Colonic mucosa (tissue), 4 donors: ENCODE measurements around the gene DUS1L. TPM values are rescaled to one million over a fixed set of nuclear protein-coding genes. Genes with fewer than 3 reads are reported as not detected.

ENCODE experiments used
- DNase-seq: peaks from one replicate; pipeline ENCODE4 v3.0.0-alpha.2; 2020
- H3K27ac ChIP-seq: fragments of 200-600 bp; one replicate; pipeline ENCODE4 v1.8.0; 2021
- H3K27me3 ChIP-seq: fragments of 200-600 bp; one replicate; pipeline ENCODE4 v1.8.0; 2021
- H3K36me3 ChIP-seq: fragments of 200-600 bp; one replicate; pipeline ENCODE4 v1.8.0; 2021
- H3K4me1 ChIP-seq: fragments of 200-600 bp; one replicate; pipeline ENCODE4 v1.8.0; 2021; ENCODE audit warnings: mild to moderate bottlenecking
- H3K4me3 ChIP-seq: fragments of 200-600 bp; one replicate; pipeline ENCODE4 v1.8.0; 2021
- H3K9ac ChIP-seq, 2 donors: one replicate each; pipeline ENCODE4 v1.7.0; 2013; ENCODE audit warnings: control low read depth in 2 of 2, low read depth in 2 of 2, low read length in 2 of 2
- H3K9me3 ChIP-seq: fragments of 200-600 bp; one replicate; pipeline ENCODE4 v1.8.0; 2021
- CTCF ChIP-seq: fragments of 200-600 bp; IDR thresholded peaks from one replicate; pipeline ENCODE4 v1.8.0; 2022; ENCODE audit warnings: antibody characterized with exemption, mild to moderate bottlenecking
- intact Hi-C: fragments of 100-400 bp; cut with DNase I; formaldehyde crosslinking; loops from one replicate; pipeline ENCODE4 v1.14.1; 2022
- total RNA-seq, 2 donors: library from RNA; stranded (reverse); fragmentation: NEBNext Ultra II Directional in 1 of 2; extraction: Animal tissue kit (Norgen Biotek cat#: 25700) in 1 of 2; gene quantifications; one replicate each; pipeline ENCODE4 v1.2.1, GENCODE V29; 2021
- donor health status: healthy.
- donor health status: DM: no; HTN: no; CAD: no.
- donor health status: DM: no; HTN: no; CAD: no.

Gene DUS1L
- total RNA-seq, 2 donors from 2014 or later, result 113 to 253 TPM

GRCh38 chr17:82021900-82022309 lies 43.7 kb downstream of the DUS1L start:
- Histone ChIP-seq H3K9me3 (no peaks in the 10 kb centered on the region), H3K27ac (peak overlapping the region; percentile 54), H3K36me3 (no peaks in the 10 kb centered on the region), H3K9ac (peak overlapping the region; percentile 90 to 94), H3K4me1 (peaks cover 17% of the 10 kb centered on the region), H3K4me3 (peak overlapping the region; percentile 77), H3K27me3 (no peaks in the 10 kb centered on the region)
- no peak for TF ChIP-seq CTCF
- DNase-seq, result peak; percentile 66
- intact Hi-C loops, result no loop called here

DNA sequence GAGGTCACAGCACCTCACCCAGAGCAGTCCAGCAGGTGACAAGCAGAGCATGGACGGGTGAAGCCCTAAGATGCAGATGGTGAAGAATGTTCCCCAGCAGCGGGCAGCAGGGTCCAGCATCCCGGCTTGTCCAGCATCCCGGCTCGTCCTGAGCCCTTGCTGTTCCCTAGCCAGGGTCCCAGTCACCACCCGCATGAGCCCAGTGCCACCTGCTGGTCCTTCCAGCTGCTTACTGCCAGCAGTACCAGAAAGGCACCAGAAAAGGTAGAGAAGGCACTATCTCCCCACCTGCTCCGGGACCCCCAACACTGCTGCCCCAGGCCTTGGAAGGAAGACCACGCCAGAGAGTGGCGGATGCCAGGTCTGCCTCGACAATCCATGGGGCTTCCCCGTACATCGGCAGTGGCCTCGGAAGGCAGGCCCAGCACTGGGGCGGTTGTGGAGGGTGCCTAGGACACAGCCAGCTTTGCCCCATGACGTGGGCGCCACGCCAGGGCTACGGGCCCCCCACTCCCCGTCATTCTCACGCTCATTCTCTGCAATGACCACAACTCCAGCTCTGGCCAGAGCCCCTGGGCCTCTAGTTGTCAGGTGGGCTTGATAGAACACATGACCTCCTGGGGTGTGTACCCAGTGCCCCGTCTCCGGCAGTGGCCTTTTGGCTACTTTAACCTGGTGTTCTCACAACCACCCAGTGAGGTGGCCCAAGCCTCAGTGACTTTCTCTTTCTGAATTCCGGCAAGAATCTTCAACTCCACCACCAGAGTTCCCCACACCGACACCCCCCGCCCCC lies 44.3 kb downstream of the DUS1L start:
- Histone ChIP-seq H3K4me3 (peak overlapping the region; percentile 77), H3K36me3 (no peaks in the 10 kb centered on the region), H3K9ac (peak overlapping the region; percentile 90 to 94), H3K9me3 (no peaks in the 10 kb centered on the region), H3K4me1 (peaks cover 17% of the 10 kb centered on the region), H3K27me3 (no peaks in the 10 kb centered on the region), H3K27ac (peak overlapping the region; percentile 54)
- peak; percentile 78 for DNase-seq
- TF ChIP-seq CTCF, result peak; percentile 70
- intact Hi-C loops, result no loop called here

GRCh38 chr17:82020572-82021106 lies 45.0 kb downstream of the DUS1L start:
- peak overlapping the region in 1 of 2 donors; percentile 94 for H3K9ac ChIP-seq
- no peaks in the 10 kb centered on the region for H3K27me3 ChIP-seq
- TF ChIP-seq CTCF, result no peak
- H3K36me3 ChIP-seq, result no peaks in the 10 kb centered on the region
- H3K4me1 ChIP-seq, result peaks cover 17% of the 10 kb centered on the region
- no peak overlapping the region for H3K27ac ChIP-seq
- DNase-seq, result no peak
- no peak overlapping the region for H3K4me3 ChIP-seq
- no peaks in the 10 kb centered on the region for H3K9me3 ChIP-seq
- intact Hi-C loops, result loop anchor here (1.0 kb wide), 1 partner anchor 61 kb away; no protein-coding TSS in a partner anchor

DNA sequence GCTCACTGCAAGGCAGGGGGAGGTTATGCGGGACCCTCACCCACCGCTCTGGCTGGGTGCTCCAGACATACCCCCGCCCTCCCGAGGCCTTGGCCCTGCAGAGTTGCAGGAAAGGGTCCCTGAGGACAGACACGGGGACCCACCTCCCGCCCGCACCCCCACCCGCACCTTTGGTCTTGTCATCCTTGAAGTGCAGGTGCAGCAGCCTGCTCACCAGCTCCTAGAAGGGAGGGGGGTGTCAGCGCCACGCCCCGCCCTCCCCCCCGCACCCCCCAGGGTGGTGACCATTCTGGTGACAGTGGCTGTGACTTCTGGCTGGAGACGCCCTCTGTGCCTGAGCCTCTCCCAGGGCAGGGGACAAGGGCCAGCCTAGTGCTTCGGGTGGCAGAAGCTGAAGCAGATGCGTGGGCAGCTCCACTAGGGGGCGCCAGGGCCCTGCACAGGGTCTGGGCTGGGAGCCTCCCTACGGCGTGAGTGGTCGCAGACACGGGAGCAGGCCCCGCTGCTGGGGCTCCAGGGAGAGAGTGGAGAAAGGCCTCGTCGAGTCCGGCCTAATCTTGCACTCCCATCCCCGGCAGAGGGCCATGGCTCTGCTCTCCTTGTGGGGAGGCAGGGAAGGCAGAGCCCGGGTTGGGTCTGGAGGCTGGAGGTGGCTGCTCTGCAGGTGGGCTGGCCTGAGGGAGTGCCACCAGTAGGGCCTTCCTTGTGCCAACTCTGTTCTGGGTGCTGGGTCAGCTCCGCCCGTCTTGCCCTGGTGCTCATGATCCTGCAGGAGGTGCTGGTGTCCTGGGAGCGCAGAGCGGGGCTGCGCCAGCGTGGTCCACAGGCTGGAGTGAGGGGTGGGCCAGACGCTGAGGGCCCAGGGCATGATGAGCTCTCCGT lies 45.7 kb downstream of the DUS1L start:
- intact Hi-C loops, result loop anchor here (1.0 kb wide), 1 partner anchor 61 kb away; no protein-coding TSS in a partner anchor
- Histone ChIP-seq H3K27ac (no peak overlapping the region), H3K36me3 (no peaks in the 10 kb centered on the region), H3K27me3 (no peaks in the 10 kb centered on the region), H3K9ac (peak overlapping the region in 1 of 2 donors; percentile 2), H3K9me3 (no peaks in the 10 kb centered on the region), H3K4me3 (no peak overlapping the region), H3K4me1 (peaks cover 17% of the 10 kb centered on the region)
- peak; percentile 76 for DNase-seq
- TF ChIP-seq CTCF, result peak; percentile 68

DNA sequence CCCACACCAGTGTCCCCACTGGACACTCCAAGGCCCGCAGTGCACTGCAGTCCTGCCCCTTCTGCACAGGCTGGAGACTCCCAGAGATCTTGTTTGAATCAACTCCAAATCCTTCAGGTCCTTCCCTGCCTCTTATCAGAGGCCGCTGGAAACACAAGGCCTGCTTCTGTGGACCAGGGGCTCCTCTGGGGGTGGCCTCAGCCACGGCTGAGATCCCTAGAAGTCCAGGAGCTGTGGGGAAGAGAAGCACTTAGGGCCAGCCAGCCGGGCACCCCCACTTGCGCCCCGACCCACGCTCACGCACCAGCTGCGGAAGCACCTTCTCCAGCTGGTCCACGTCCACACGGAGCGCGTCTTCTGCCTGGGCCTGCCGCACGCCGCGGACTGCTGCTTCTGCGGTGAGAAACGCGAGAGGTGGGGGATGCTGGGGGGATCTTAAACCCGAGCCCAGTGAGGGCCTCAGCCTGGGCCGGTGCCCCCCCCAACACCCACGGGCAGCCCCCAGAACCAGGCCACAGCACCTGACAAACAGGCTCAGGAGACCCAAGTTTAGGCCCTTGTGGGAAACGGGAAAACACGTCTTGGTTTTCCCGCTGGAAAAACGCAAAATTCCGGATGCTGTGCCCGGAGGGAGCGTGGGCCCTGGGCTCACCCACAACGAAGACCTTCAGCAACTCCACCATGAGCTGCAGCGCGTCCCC lies 46.5 kb downstream of the DUS1L start:
- Histone ChIP-seq H3K36me3 (no peaks in the 10 kb centered on the region), H3K4me3 (no peak overlapping the region), H3K4me1 (peaks cover 17% of the 10 kb centered on the region), H3K27ac (no peak overlapping the region), H3K27me3 (no peaks in the 10 kb centered on the region), H3K9ac (no peak overlapping the region), H3K9me3 (no peaks in the 10 kb centered on the region)
- TF ChIP-seq CTCF, result no peak
- intact Hi-C loops, result no loop called here
- no peak for DNase-seq
